ACC112 (cell line): ENCODE data around the gene BCAS3.

Source experiments
- H2AFZ ChIP-seq: fragments of 200-600 bp; sonication (generic); one replicate; pipeline ENCODE4 v1.6.0; 2017; ENCODE audit warnings: antibody characterized with exemption, low read length; ENCODE audit not compliant: unreplicated experiment
- H3K27ac ChIP-seq: fragments of 200-600 bp; sonication (generic); 2 replicates; pipeline ENCODE4 v1.5.1; 2014; ENCODE audit warnings: low read depth, mild to moderate bottlenecking, antibody characterized with exemption, low read length, moderate library complexity
- H3K27me3 ChIP-seq: fragments of 200-600 bp; sonication (generic); 2 replicates; pipeline ENCODE4 v1.6.1; 2014; ENCODE audit warnings: mild to moderate bottlenecking, antibody characterized with exemption, low read length, moderate library complexity, mixed read lengths; ENCODE audit not compliant: insufficient read depth
- H3K36me3 ChIP-seq: fragments of 200-600 bp; sonication (generic); 2 replicates; pipeline ENCODE4 v1.6.1; 2016; ENCODE audit warnings: mild to moderate bottlenecking, antibody characterized with exemption, low read length, moderate library complexity, mixed read lengths; ENCODE audit not compliant: insufficient read depth
- H3K4me1 ChIP-seq: fragments of 200-600 bp; sonication (generic); one replicate; pipeline ENCODE4 v1.6.1; 2016; ENCODE audit warnings: low read length, mixed read lengths; ENCODE audit not compliant: insufficient read depth, unreplicated experiment, control insufficient read depth
- H3K4me3 ChIP-seq: fragments of 200-600 bp; sonication (generic); 2 replicates; pipeline ENCODE4 v1.5.1; 2014; ENCODE audit warnings: mild to moderate bottlenecking, low read depth, low read length
- H3K79me2 ChIP-seq: fragments of 200-600 bp; sonication (generic); one replicate; pipeline ENCODE4 v1.6.0; 2016; ENCODE audit warnings: low read length; ENCODE audit not compliant: control insufficient read depth, unreplicated experiment, insufficient read depth

The BCAS3 gene

GRCh38 chr17:61097781-61098180 is 420.1 kb downstream of the BCAS3 start:
- Histone ChIP-seq H3K27ac (no peak overlapping the region), H2AFZ (no peak overlapping the region), H3K79me2 (no peaks in the 10 kb centered on the region), H3K4me1 (no peaks in the 10 kb centered on the region), H3K27me3 (no peaks in the 10 kb centered on the region), H3K4me3 (no peak overlapping the region), H3K36me3 (no peaks in the 10 kb centered on the region)

GRCh38 chr17:61106354-61106753 is 428.7 kb downstream of the BCAS3 start:
- Histone ChIP-seq H2AFZ (no peak overlapping the region), H3K36me3 (no peaks in the 10 kb centered on the region)

GRCh38 chr17:61116577-61116976 is 438.9 kb downstream of the BCAS3 start:
- Histone ChIP-seq H3K4me1 (no peaks in the 10 kb centered on the region), H3K79me2 (no peaks in the 10 kb centered on the region), H3K27ac (no peak overlapping the region), H2AFZ (no peak overlapping the region), H3K27me3 (no peaks in the 10 kb centered on the region), H3K4me3 (no peak overlapping the region), H3K36me3 (no peaks in the 10 kb centered on the region)

More at GRCh38 chr17:61106354-61106753, 428.7 kb downstream of the BCAS3 start:
- H3K4me3 ChIP-seq, result no peak overlapping the region
- no peaks in the 10 kb centered on the region for H3K79me2 ChIP-seq
- H3K27me3 ChIP-seq, result no peaks in the 10 kb centered on the region
- no peak overlapping the region for H3K27ac ChIP-seq
- no peaks in the 10 kb centered on the region for H3K4me1 ChIP-seq

GRCh38 chr17:61117983-61118382 is 440.3 kb downstream of the BCAS3 start:
- Histone ChIP-seq H3K4me3 (no peak overlapping the region), H3K27me3 (no peaks in the 10 kb centered on the region), H3K79me2 (no peaks in the 10 kb centered on the region), H3K27ac (no peak overlapping the region), H3K4me1 (no peaks in the 10 kb centered on the region), H3K36me3 (no peaks in the 10 kb centered on the region), H2AFZ (no peak overlapping the region)

- no peaks in the 10 kb centered on the region for H3K27me3 ChIP-seq
- H3K27ac ChIP-seq, result no peak overlapping the region
- no peaks in the 10 kb centered on the region for H3K36me3 ChIP-seq
- H3K4me1 ChIP-seq, result no peaks in the 10 kb centered on the region
- no peaks in the 10 kb centered on the region for H3K79me2 ChIP-seq
- H2AFZ ChIP-seq, result no peak overlapping the region
- no peak overlapping the region for H3K4me3 ChIP-seq
Measured at GRCh38 chr17:61118871-61119270, 441.2 kb downstream of the BCAS3 start.

- H3K27ac ChIP-seq, result no peak overlapping the region
- no peaks in the 10 kb centered on the region for H3K79me2 ChIP-seq
- no peaks in the 10 kb centered on the region for H3K27me3 ChIP-seq
- H3K4me3 ChIP-seq, result no peak overlapping the region
- no peaks in the 10 kb centered on the region for H3K4me1 ChIP-seq
- no peaks in the 10 kb centered on the region for H3K36me3 ChIP-seq
- no peak overlapping the region for H2AFZ ChIP-seq
Measured at GRCh38 chr17:61122326-61122913, 444.8 kb downstream of the BCAS3 start.

GRCh38 chr17:61124562-61124961 is 446.9 kb downstream of the BCAS3 start:
- no peak overlapping the region for H3K4me3 ChIP-seq
- no peaks in the 10 kb centered on the region for H3K36me3 ChIP-seq
- no peaks in the 10 kb centered on the region for H3K4me1 ChIP-seq
- no peak overlapping the region for H2AFZ ChIP-seq
- no peaks in the 10 kb centered on the region for H3K79me2 ChIP-seq
- no peak overlapping the region for H3K27ac ChIP-seq
- no peaks in the 10 kb centered on the region for H3K27me3 ChIP-seq

GRCh38 chr17:61126473-61127249 is 449.0 kb downstream of the BCAS3 start:
- no peaks in the 10 kb centered on the region for H3K79me2 ChIP-seq
- H3K27ac ChIP-seq, result no peak overlapping the region
- no peak overlapping the region for H2AFZ ChIP-seq
- H3K27me3 ChIP-seq, result no peaks in the 10 kb centered on the region
- no peak overlapping the region for H3K4me3 ChIP-seq
- no peaks in the 10 kb centered on the region for H3K4me1 ChIP-seq
- no peaks in the 10 kb centered on the region for H3K36me3 ChIP-seq

GRCh38 chr17:61127960-61128359 is 450.3 kb downstream of the BCAS3 start:
- Histone ChIP-seq H3K79me2 (no peaks in the 10 kb centered on the region), H3K27ac (no peak overlapping the region), H2AFZ (no peak overlapping the region), H3K4me1 (no peaks in the 10 kb centered on the region), H3K27me3 (no peaks in the 10 kb centered on the region), H3K36me3 (no peaks in the 10 kb centered on the region), H3K4me3 (no peak overlapping the region)

GRCh38 chr17:61128661-61129115 is 451.0 kb downstream of the BCAS3 start:
- Histone ChIP-seq H3K27ac (peak overlapping the region; percentile 31; the same call in 1 of the 2 replicates), H3K4me1 (no peaks in the 10 kb centered on the region), H2AFZ (no peak overlapping the region)

More at GRCh38 chr17:61128661-61129115, 451.0 kb downstream of the BCAS3 start:
- H3K36me3 ChIP-seq, result no peaks in the 10 kb centered on the region
- no peak overlapping the region for H3K4me3 ChIP-seq
- no peaks in the 10 kb centered on the region for H3K79me2 ChIP-seq
- no peaks in the 10 kb centered on the region for H3K27me3 ChIP-seq
